ENCODE measurements around the gene GNG12. TPM values are rescaled to one million over a fixed set of nuclear protein-coding genes. Genes with fewer than 3 reads are reported as not detected.
A peak's percentile ranks its signal among the peaks of the same experiment; 100 is the strongest.

Gene GNG12
- total and polyA plus RNA-seq, 9 of the 15 experiments (the other 6 are each of a cell fraction or from before 2014, with no cell fraction given) = 2.6 to 6.0 (median 4.1) TPM

GRCh38 chr1:67688526-67689219 lies 144.6 kb downstream of the GNG12 start (continued):
- 0 out of 2 replicates have a peak, but pooled peaks have one; percentile 26 for TF ChIP-seq JUNB (CRISPR knock-in tag; conservative IDR thresholded peaks at IDR 0.05)
- no peak for TF ChIP-seq ZFP30 (CRISPR knock-in tag; IDR thresholded peaks at IDR 0.05; ENCODE audit: borderline replicate concordance)
- TF ChIP-seq RNF2 (IDR thresholded peaks at IDR 0.05) = peak; percentile 91
- no peak for TF ChIP-seq ZNF764 (CRISPR knock-in tag; IDR thresholded peaks at IDR 0.05; ENCODE audit: low read depth)
- TF ChIP-seq ZNF408 (CRISPR knock-in tag; IDR thresholded peaks at IDR 0.05; ENCODE audit: low read depth) = no peak
- TF ChIP-seq ZNF592 (IDR thresholded peaks at IDR 0.05) = peak; percentile 75
- TF ChIP-seq ZNF23 (CRISPR knock-in tag; IDR thresholded peaks at IDR 0.05) = no peak
- TF ChIP-seq EWSR1 (IDR thresholded peaks at IDR 0.05; ENCODE audit: borderline replicate concordance, low read depth, partially characterized antibody) = no peak
- TF ChIP-seq BACH1 (tag; IDR thresholded peaks at IDR 0.05) = no peak
- TF ChIP-seq SMARCB1 (IDR thresholded peaks at IDR 0.05; ENCODE audit: insufficient read length, low read depth) = no peak
- TF ChIP-seq, protein P1, sequence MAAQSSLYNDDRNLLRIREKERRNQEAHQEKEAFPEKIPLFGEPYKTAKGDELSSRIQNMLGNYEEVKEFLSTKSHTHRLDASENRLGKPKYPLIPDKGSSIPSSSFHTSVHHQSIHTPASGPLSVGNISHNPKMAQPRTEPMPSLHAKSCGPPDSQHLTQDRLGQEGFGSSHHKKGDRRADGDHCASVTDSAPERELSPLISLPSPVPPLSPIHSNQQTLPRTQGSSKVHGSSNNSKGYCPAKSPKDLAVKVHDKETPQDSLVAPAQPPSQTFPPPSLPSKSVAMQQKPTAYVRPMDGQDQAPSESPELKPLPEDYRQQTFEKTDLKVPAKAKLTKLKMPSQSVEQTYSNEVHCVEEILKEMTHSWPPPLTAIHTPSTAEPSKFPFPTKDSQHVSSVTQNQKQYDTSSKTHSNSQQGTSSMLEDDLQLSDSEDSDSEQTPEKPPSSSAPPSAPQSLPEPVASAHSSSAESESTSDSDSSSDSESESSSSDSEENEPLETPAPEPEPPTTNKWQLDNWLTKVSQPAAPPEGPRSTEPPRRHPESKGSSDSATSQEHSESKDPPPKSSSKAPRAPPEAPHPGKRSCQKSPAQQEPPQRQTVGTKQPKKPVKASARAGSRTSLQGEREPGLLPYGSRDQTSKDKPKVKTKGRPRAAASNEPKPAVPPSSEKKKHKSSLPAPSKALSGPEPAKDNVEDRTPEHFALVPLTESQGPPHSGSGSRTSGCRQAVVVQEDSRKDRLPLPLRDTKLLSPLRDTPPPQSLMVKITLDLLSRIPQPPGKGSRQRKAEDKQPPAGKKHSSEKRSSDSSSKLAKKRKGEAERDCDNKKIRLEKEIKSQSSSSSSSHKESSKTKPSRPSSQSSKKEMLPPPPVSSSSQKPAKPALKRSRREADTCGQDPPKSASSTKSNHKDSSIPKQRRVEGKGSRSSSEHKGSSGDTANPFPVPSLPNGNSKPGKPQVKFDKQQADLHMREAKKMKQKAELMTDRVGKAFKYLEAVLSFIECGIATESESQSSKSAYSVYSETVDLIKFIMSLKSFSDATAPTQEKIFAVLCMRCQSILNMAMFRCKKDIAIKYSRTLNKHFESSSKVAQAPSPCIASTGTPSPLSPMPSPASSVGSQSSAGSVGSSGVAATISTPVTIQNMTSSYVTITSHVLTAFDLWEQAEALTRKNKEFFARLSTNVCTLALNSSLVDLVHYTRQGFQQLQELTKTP (IDR thresholded peaks at IDR 0.05; ENCODE audit: low read depth in 1 of 2, partially characterized antibody in 2 of 2) = peak in 1 of 2 experiments; percentile 84
- no peak for TF ChIP-seq SMARCA5 (IDR thresholded peaks at IDR 0.05)
- peak; percentile 94 for TF ChIP-seq ETV5 (CRISPR knock-in tag; IDR thresholded peaks at IDR 0.05; ENCODE audit: low read depth)
- TF ChIP-seq ARID1B (IDR thresholded peaks at IDR 0.05) = peak; percentile 98
- TF ChIP-seq SRSF7 (optimal IDR thresholded peaks at IDR 0.05; ENCODE audit: low read depth, low read length) = no peak
- TF ChIP-seq BMI1 (IDR thresholded peaks at IDR 0.05; ENCODE audit: low read length) = no peak
- peak; percentile 42; the same call in 1 of the 2 replicates for TF ChIP-seq HLTF (IDR thresholded peaks at IDR 0.05)
- TF ChIP-seq OTX1 (CRISPR knock-in tag; IDR thresholded peaks at IDR 0.05) = peak; percentile 68; the same call in 1 of the 2 replicates
- TF ChIP-seq ELF1 (tag; IDR thresholded peaks at IDR 0.05) = peak; percentile 57; the same call in 1 of the 2 replicates
- no peak for TF ChIP-seq TAF15 (IDR thresholded peaks at IDR 0.05; ENCODE audit: low read depth, low read length)

All from K562 (cell line).